Heart left ventricle (tissue), 16 donors: ENCODE measurements around the gene TJP1. TPM values are rescaled to one million over a fixed set of nuclear protein-coding genes. Genes with fewer than 3 reads are reported as not detected.

Source experiments
- ATAC-seq, 4 donors: fragments of 200-7000 bp; cut with Tn5 transposase; one replicate each; pipeline ENCODE4 v1.9.1; 2020 to 2022; ENCODE audit warnings: moderate library complexity in 4 of 4, mild to moderate bottlenecking in 3 of 4, moderate number of reproducible peaks in 1 of 4
- DNase-seq, 5 donors: peaks; one replicate each; pipeline ENCODE4 v3.0.0-alpha.2; 2020
- H3K27ac ChIP-seq, 12 donors: fragments of 200-600 bp; sonication (generic) in 4 of 12; one replicate each; pipeline versions ENCODE4 v1.5.0 to v1.8.0; 2016 to 2022; ENCODE audit warnings: mild to moderate bottlenecking in 2 of 12
- H3K27me3 ChIP-seq, 9 donors: fragments of 200-600 bp; sonication (generic) in 2 of 9; one replicate each; pipeline versions ENCODE4 v1.5.1 to v1.8.0; 2016 to 2022; ENCODE audit warnings: mild to moderate bottlenecking in 3 of 9
- H3K36me3 ChIP-seq, 9 donors: fragments of 200-600 bp; sonication (generic) in 2 of 9; one replicate each; pipeline versions ENCODE4 v1.5.0 to v1.8.0; 2018 to 2022; ENCODE audit warnings: mild to moderate bottlenecking in 2 of 9
- H3K4me1 ChIP-seq, 12 donors: fragments of 200-600 bp; sonication (generic) in 4 of 12; one replicate each; pipeline versions ENCODE4 v1.5.0 to v1.8.0; 2016 to 2022; ENCODE audit warnings: mild to moderate bottlenecking in 3 of 12
- H3K4me3 ChIP-seq, 12 donors: fragments of 200-600 bp; sonication (generic) in 4 of 12; one replicate each; pipeline versions ENCODE4 v1.5.0 to v1.8.0; 2017 to 2022; ENCODE audit warnings: mild to moderate bottlenecking in 9 of 12, moderate library complexity in 4 of 12
- H3K9me3 ChIP-seq, 12 donors: fragments of 200-600 bp; sonication (generic) in 4 of 12; one replicate each; pipeline versions ENCODE4 v1.5.0 to v1.8.0; 2016 to 2022; ENCODE audit warnings: mild to moderate bottlenecking in 1 of 12
- CTCF ChIP-seq, 12 donors: fragments of 200-600 bp; sonication (generic) in 4 of 12; IDR thresholded peaks; one replicate each; pipeline versions ENCODE4 v1.5.0 to v1.8.0; 2018 to 2022; ENCODE audit warnings: antibody characterized with exemption in 12 of 12, mild to moderate bottlenecking in 5 of 12
- POLR2A ChIP-seq, 2 donors: fragments of 450-650 bp; IDR thresholded peaks; one replicate each; pipeline ENCODE4 v1.6.1; 2017; ENCODE audit warnings: antibody characterized with exemption in 2 of 2, mild to moderate bottlenecking in 2 of 2, moderate library complexity in 2 of 2
- WGBS, 4 donors: extraction: QIAGEN DNeasy Blood & Tissue Kit in 2 of 4; methylation state at CpG; one replicate each; pipeline versions ENCODE4 v1.1.5 to v1.1.7; 2013 to 2018; 5-methylcytosine and 5-hydroxymethylcytosine counted together
- intact Hi-C, 10 donors: fragments of 100-400 bp; cut with DNase I; formaldehyde crosslinking; loops; one replicate each; pipeline versions ENCODE4 v1.11.1 to v1.14.2; 2022
- polyA plus RNA-seq, 2 donors: library from polyadenylated mRNA; stranded (reverse); fragments of 200-250 nt; gene quantifications; one replicate each; pipeline ENCODE4 v1.2.3, GENCODE V29; 2013
- total RNA-seq, 9 donors: library from RNA; depleted of rRNA in 2 of 9; stranded (reverse); fragments of >200 nt in 2 of 9; fragmentation: NEBNext Ultra II Directional in 3 of 9; extraction: Animal tissue kit (Norgen Biotek cat#: 25700) in 3 of 9; gene quantifications; one replicate each; pipeline versions ENCODE4 v1.1.0 to v1.2.4, GENCODE V29; 2016 to 2023
- donor health status: ischemic (EF 13 %, LVEDD 7.1; RV severe dilation, severe dysfunction).
- donor health status: healthy with polysubstance abuse.
- donor health status: DM: no; HTN: yes; CAD: no.
- donor health status: DM: no; HTN: no; CAD: no.
- donor health status: ischemic (EF 25% LVEDD 6.9; RV normal size, moderate dysfunction).
- donor health status: ischemic (EF 25% LVEDD 5.7; RV mildly dilated, moderate dysfunction).
- donor health status: healthy.
- donor health status: DM: yes; HTN: yes; CAD: no.
- donor health status: ischemic (EF 35%, LVEDD 5.7; RV mildly dilated, moderate dysfunction).
- donor health status: nonischemic (EF 11% LVEDD 7.7; RV severe dilation, severe dysfunction).
- donor health status: DM: yes; HTN: yes; CAD: no.
- donor health status: PGD.
- donor health status: ischemic (EF 29% LVEDD 5.4; RV normal size, mild dysfunction).
- donor health status: nonischemic (EF 23%, LVEDD 6.1; RV moderate dilation, normal function).

The TJP1 gene
- total and polyA plus RNA-seq, 11 donors: 26.8 to 159 (median 105) TPM

GRCh38 chr15:29686445-29687203 lies 135.6 kb downstream of the TJP1 start:
- Histone ChIP-seq H3K27me3 (no peaks in the 10 kb centered on the region), H3K27ac (no peak overlapping the region), H3K4me1 (no peaks in the 10 kb centered on the region), H3K4me3 (no peak overlapping the region), H3K9me3 (no peaks in the 10 kb centered on the region), H3K36me3 (no peaks in the 10 kb centered on the region)
- intact Hi-C loops: loop anchor here in 1 of 10 donors (10.0 kb wide), 1 partner anchor 358 kb away; no protein-coding TSS in a partner anchor
- WGBS, 4 donors: 84 to 89% (median 89%) methylated on average over 8 of the region's 8 CpGs
- no peak for TF ChIP-seq POLR2A (IDR thresholded peaks at IDR 0.05)
- TF ChIP-seq CTCF (IDR thresholded peaks at IDR 0.05): no peak
- DNase-seq (no peak), ATAC-seq (no peak)

GRCh38 chr15:29686079-29686425 lies 136.2 kb downstream of the TJP1 start:
- no peak overlapping the region for H3K27ac ChIP-seq
- TF ChIP-seq POLR2A (IDR thresholded peaks at IDR 0.05): no peak
- no peak for TF ChIP-seq CTCF (IDR thresholded peaks at IDR 0.05)
- no peaks in the 10 kb centered on the region for H3K4me1 ChIP-seq
- WGBS, 4 donors: 78 to 92% (median 88%) methylated on average over 4 of the region's 4 CpGs
- no peaks in the 10 kb centered on the region for H3K9me3 ChIP-seq
- no peaks in the 10 kb centered on the region for H3K27me3 ChIP-seq
- H3K36me3 ChIP-seq: no peaks in the 10 kb centered on the region
- ATAC-seq (no peak), DNase-seq (no peak)
- intact Hi-C loops: loop anchor here in 1 of 10 donors (10.0 kb wide), 1 partner anchor 359 kb away; no protein-coding TSS in a partner anchor
- no peak overlapping the region for H3K4me3 ChIP-seq

GRCh38 chr15:29685156-29686078 lies 136.9 kb downstream of the TJP1 start:
- Histone ChIP-seq H3K27me3 (no peaks in the 10 kb centered on the region), H3K36me3 (no peaks in the 10 kb centered on the region), H3K4me3 (no peak overlapping the region), H3K27ac (no peak overlapping the region), H3K9me3 (no peaks in the 10 kb centered on the region), H3K4me1 (no peaks in the 10 kb centered on the region)
- 71 to 85% (median 83%) methylated on average over 17 to 20 of the region's 20 CpGs for WGBS, 4 donors
- intact Hi-C loops: loop anchor here in 1 of 10 donors (10.0 kb wide), 1 partner anchor 359 kb away; no protein-coding TSS in a partner anchor
- no peak for TF ChIP-seq CTCF (IDR thresholded peaks at IDR 0.05)
- TF ChIP-seq POLR2A (IDR thresholded peaks at IDR 0.05): no peak
- DNase-seq (no peak), ATAC-seq (no peak)

- WGBS, 4 donors: 89 to 93% (median 90%) methylated on average over 3 of the region's 3 CpGs
- TF ChIP-seq POLR2A (IDR thresholded peaks at IDR 0.05) (no peak), CTCF (IDR thresholded peaks at IDR 0.05) (no peak)
- ATAC-seq (no peak), DNase-seq (no peak)
- no peaks in the 10 kb centered on the region for H3K9me3 ChIP-seq
- H3K27me3 ChIP-seq: no peaks in the 10 kb centered on the region
- no peaks in the 10 kb centered on the region for H3K36me3 ChIP-seq
- intact Hi-C loops: loop anchor here in 1 of 10 donors (10.0 kb wide), 1 partner anchor 362 kb away; no protein-coding TSS in a partner anchor
- H3K4me3 ChIP-seq: no peak overlapping the region
- H3K4me1 ChIP-seq: no peaks in the 10 kb centered on the region
- no peak overlapping the region for H3K27ac ChIP-seq
Observed at GRCh38 chr15:29682781-29683180, 139.5 kb downstream of the TJP1 start.
